ENCODE results near the gene HOPX. TPM values are rescaled to one million over a fixed set of nuclear protein-coding genes. Genes with fewer than 3 reads are reported as not detected.

HOPX gene, protein sequence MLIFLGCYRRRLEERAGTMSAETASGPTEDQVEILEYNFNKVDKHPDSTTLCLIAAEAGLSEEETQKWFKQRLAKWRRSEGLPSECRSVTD
- 2.2 and 5.2 TPM in 2 replicates for total RNA-seq

DNA sequence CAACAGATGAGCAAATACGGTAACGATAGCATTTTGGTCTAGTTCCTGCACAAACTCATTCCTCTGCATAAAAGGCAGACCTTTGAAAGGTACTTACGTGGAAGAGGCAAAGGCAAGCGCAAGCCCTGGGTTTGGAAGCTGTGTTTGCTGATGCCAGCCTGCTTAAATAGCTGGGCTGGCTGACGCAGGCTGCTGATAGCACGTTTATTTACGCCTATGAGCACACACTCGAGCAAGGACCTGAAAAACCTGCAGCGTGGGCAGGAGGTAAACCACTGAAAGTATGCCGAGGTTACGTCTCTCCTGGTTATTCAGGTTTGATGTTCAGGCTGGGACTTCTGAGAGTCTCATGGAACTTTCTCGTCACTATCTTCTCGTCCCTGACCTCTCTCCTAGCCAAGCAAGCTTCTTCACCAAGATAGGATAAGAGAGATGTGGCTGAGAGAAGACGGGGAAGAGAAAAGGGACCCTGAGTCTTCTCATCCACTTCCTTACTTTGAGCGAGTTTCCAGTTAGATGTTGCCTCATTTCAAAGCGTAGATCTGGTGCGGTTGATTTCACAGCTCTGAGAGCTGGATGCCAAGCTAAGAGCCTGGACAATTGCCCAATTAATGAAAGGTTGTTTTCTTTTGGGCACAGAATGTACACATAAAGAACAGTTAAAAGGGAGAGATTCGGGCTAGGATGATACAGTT is at the start of gene HOPX:
HOPX (minus strand) TSS at position 139 of the 695 bp plus-strand sequence. CDS start 23,480 bp downstream, outside the sequence.

Other genes starting within 250 kb of the HOPX start
- gene PPAT, start 245.7 kb downstream of the HOPX start, total RNA-seq, result 7.3 and 16.4 TPM in 2 replicates
- 61.5 and 80.0 TPM in 2 replicates for gene PAICS, start 245.0 kb downstream of the HOPX start, total RNA-seq
- gene SRP72, start 213.7 kb downstream of the HOPX start, total RNA-seq, result 44.6 and 63.3 TPM in 2 replicates
- 0.52 TPM in 1 of 2 replicates, not detected in the other for gene ARL9, start 175.5 kb downstream of the HOPX start, total RNA-seq
- not detected in 2 replicates for gene SPINK2, start 140.4 kb upstream of the HOPX start, total RNA-seq
- 29.6 and 33.9 TPM in 2 replicates for gene REST, start 226.6 kb upstream of the HOPX start, total RNA-seq

Measured in epithelial cell of alveolus of lung (primary cell).